Left lung (tissue), 10 donors: ENCODE results near the gene CSNK1G1. TPM values are rescaled to one million over a fixed set of nuclear protein-coding genes. Genes with fewer than 3 reads are reported as not detected.

Experiments
- ATAC-seq: fragments of 200-7000 bp; cut with Tn5 transposase; one replicate; pipeline ENCODE4 v1.9.1; 2020; ENCODE audit warnings: moderate library complexity
- DNase-seq, 4 donors: peaks; one replicate each; pipeline ENCODE4 v3.0.0-alpha.2; 2013 to 2020
- H3K27ac ChIP-seq, 2 donors: fragments of 200-600 bp; sonication (generic) in 1 of 2; one replicate each; pipeline versions ENCODE4 v1.5.0 to v1.8.0; 2020 to 2021
- H3K27me3 ChIP-seq, 2 donors: fragments of 200-600 bp; sonication (generic) in 1 of 2; one replicate each; pipeline versions ENCODE4 v1.5.0 to v1.8.0; 2020 to 2021
- H3K36me3 ChIP-seq, 2 donors: fragments of 200-600 bp; sonication (generic) in 1 of 2; one replicate each; pipeline versions ENCODE4 v1.5.0 to v1.8.0; 2020 to 2021
- H3K4me1 ChIP-seq, 2 donors: fragments of 200-600 bp; one replicate each; pipeline ENCODE4 v1.8.0; 2021
- H3K4me3 ChIP-seq, 2 donors: fragments of 200-600 bp; sonication (generic) in 1 of 2; one replicate each; pipeline versions ENCODE4 v1.5.0 to v1.8.0; 2020 to 2021; ENCODE audit warnings: mild to moderate bottlenecking in 1 of 2
- H3K9me3 ChIP-seq, 2 donors: fragments of 200-600 bp; sonication (generic) in 1 of 2; one replicate each; pipeline versions ENCODE4 v1.5.0 to v1.8.0; 2020 to 2021
- CTCF ChIP-seq, 2 donors: fragments of 200-600 bp; sonication (generic) in 1 of 2; IDR thresholded peaks; one replicate each; pipeline versions ENCODE4 v1.5.0 to v1.8.0; 2021; ENCODE audit warnings: antibody characterized with exemption in 2 of 2
- intact Hi-C, 2 donors: fragments of 100-400 bp; cut with DNase I; formaldehyde crosslinking; loops; one replicate each; pipeline versions ENCODE4 v1.11.2 to v1.14.2; 2022
- polyA plus RNA-seq, 6 donors: library from polyadenylated mRNA; unstranded; fragments of 120-200 nt; gene quantifications; one replicate each; pipeline ENCODE4 v1.2.1, GENCODE V29; 2013; ENCODE audit not compliant: insufficient read length in 6 of 6
- total RNA-seq, 2 donors: library from RNA; stranded (reverse); fragmentation: NEBNext Ultra II Directional; extraction: Animal tissue kit (Norgen Biotek cat#: 25700); gene quantifications; one replicate each; pipeline ENCODE4 v1.2.1, GENCODE V29; 2021
- donor health status: DM: no; HTN: yes; CAD: no.
- donor health status: DM: no; HTN: no; CAD: no.

Gene CSNK1G1
- total and polyA plus RNA-seq, 8 donors, result 17.7 to 23.1 (median 20.5) TPM

- ATAC-seq (no peak), DNase-seq (no peak)
- Histone ChIP-seq H3K27me3 (no peaks in the 10 kb centered on the region), H3K4me3 (no peak overlapping the region), H3K27ac (no peak overlapping the region), H3K9me3 (no peaks in the 10 kb centered on the region), H3K4me1 (no peaks in the 10 kb centered on the region), H3K36me3 (peaks cover 0 to under 1% of the 10 kb centered on the region in 2 donors)
- TF ChIP-seq CTCF (IDR thresholded peaks at IDR 0.05), result no peak
- intact Hi-C loops, result no loop called here
These were observed 50.7 kb downstream of the CSNK1G1 start for GRCh38 chr15:64305261-64305660.

- no peak for TF ChIP-seq CTCF (IDR thresholded peaks at IDR 0.05)
- H3K9me3 ChIP-seq, result no peaks in the 10 kb centered on the region
- ATAC-seq (no peak), DNase-seq (no peak)
- no peaks in the 10 kb centered on the region for H3K27me3 ChIP-seq
- no peak overlapping the region for H3K27ac ChIP-seq
- no peak overlapping the region for H3K4me3 ChIP-seq
- H3K4me1 ChIP-seq, result peaks cover 0 to 4% of the 10 kb centered on the region in 2 donors
- no peaks in the 10 kb centered on the region for H3K36me3 ChIP-seq
- intact Hi-C loops, result no loop called here
These were observed 66.4 kb downstream of the CSNK1G1 start for GRCh38 chr15:64289550-64289949.

- intact Hi-C loops, result no loop called here
- TF ChIP-seq CTCF (IDR thresholded peaks at IDR 0.05), result no peak
- Histone ChIP-seq H3K9me3 (no peaks in the 10 kb centered on the region), H3K36me3 (no peaks in the 10 kb centered on the region), H3K27ac (peak overlapping the region in 1 of 2 donors; percentile 30), H3K4me1 (peaks cover 1 to 9% of the 10 kb centered on the region in 2 donors), H3K27me3 (no peaks in the 10 kb centered on the region), H3K4me3 (no peak overlapping the region)
- peak; percentile 85 for ATAC-seq
- DNase-seq, result peak in 1 of 4 donors; percentile 64
These were observed 67.0 kb downstream of the CSNK1G1 start for GRCh38 chr15:64288999-64289398.

GRCh38 chr15:64288577-64288976 is 67.4 kb downstream of the CSNK1G1 start:
- DNase-seq (no peak), ATAC-seq (no peak)
- TF ChIP-seq CTCF (IDR thresholded peaks at IDR 0.05), result no peak
- no peaks in the 10 kb centered on the region for H3K9me3 ChIP-seq
- H3K36me3 ChIP-seq, result no peaks in the 10 kb centered on the region
- intact Hi-C loops, result no loop called here
- no peak overlapping the region for H3K4me3 ChIP-seq
- no peaks in the 10 kb centered on the region for H3K27me3 ChIP-seq
- peaks cover 5 to 13% of the 10 kb centered on the region in 2 donors for H3K4me1 ChIP-seq
- peak overlapping the region in 1 of 2 donors; percentile 30 for H3K27ac ChIP-seq

GRCh38 chr15:64287953-64288352 is 68.0 kb downstream of the CSNK1G1 start:
- no peak for ATAC-seq

More at GRCh38 chr15:64287953-64288352, 68.0 kb downstream of the CSNK1G1 start:
- intact Hi-C loops, result no loop called here
- TF ChIP-seq CTCF (IDR thresholded peaks at IDR 0.05), result no peak
- Histone ChIP-seq H3K36me3 (no peaks in the 10 kb centered on the region), H3K4me3 (no peak overlapping the region), H3K4me1 (peaks cover 5 to 14% of the 10 kb centered on the region in 2 donors), H3K27me3 (no peaks in the 10 kb centered on the region), H3K27ac (no peak overlapping the region), H3K9me3 (no peaks in the 10 kb centered on the region)
- no peak for DNase-seq
